Liver (tissue), 3 donors: ENCODE results near the gene SLC39A10.

ENCODE experiments used
- RAD21 ChIP-seq, 2 donors: IDR thresholded peaks; 2 replicates each; pipeline ENCODE4 v1.6.1; 2016; ENCODE audit warnings: antibody characterized with exemption in 2 of 2, mild to moderate bottlenecking in 2 of 2
- RXRA ChIP-seq, 2 donors: IDR thresholded peaks; 2 replicates each; pipeline ENCODE4 v1.6.1; 2017 to 2018; ENCODE audit warnings: antibody characterized with exemption in 2 of 2, mild to moderate bottlenecking in 1 of 2
- TF ChIP-seq, protein P1 (sequence below): fragments of 150-350 bp; IDR thresholded peaks from 2 replicates; pipeline ENCODE4 v1.5.1; 2017; ENCODE audit warnings: improper control_type of control experiment, low read depth, low read length; ENCODE audit not compliant: missing input control
- donor health status: healthy.
- donor health status: healthy.

GRCh38 chr2:195733831-195734230 lies 76.8 kb downstream of the SLC39A10 start:
- TF ChIP-seq, protein P1, sequence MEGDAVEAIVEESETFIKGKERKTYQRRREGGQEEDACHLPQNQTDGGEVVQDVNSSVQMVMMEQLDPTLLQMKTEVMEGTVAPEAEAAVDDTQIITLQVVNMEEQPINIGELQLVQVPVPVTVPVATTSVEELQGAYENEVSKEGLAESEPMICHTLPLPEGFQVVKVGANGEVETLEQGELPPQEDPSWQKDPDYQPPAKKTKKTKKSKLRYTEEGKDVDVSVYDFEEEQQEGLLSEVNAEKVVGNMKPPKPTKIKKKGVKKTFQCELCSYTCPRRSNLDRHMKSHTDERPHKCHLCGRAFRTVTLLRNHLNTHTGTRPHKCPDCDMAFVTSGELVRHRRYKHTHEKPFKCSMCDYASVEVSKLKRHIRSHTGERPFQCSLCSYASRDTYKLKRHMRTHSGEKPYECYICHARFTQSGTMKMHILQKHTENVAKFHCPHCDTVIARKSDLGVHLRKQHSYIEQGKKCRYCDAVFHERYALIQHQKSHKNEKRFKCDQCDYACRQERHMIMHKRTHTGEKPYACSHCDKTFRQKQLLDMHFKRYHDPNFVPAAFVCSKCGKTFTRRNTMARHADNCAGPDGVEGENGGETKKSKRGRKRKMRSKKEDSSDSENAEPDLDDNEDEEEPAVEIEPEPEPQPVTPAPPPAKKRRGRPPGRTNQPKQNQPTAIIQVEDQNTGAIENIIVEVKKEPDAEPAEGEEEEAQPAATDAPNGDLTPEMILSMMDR = no peak
- no peak for TF ChIP-seq RXRA (IDR thresholded peaks at IDR 0.05)
- TF ChIP-seq RAD21 (IDR thresholded peaks at IDR 0.05) = no peak
